VCaP (cell line): ENCODE data around the gene EIF3L.

Experiments used
- H3K27ac ChIP-seq: fragments of 450-650 bp; 2 replicates; pipeline ENCODE4 v1.5.1; 2017
- CTCF ChIP-seq: fragments of 450-650 bp; conservative IDR thresholded peaks from 2 replicates; pipeline ENCODE4 v1.5.1; 2017; ENCODE audit warnings: mild to moderate bottlenecking, moderate library complexity

The EIF3L gene

GRCh38 chr22:37922191-37922590, 73.0 kb downstream of the EIF3L start:
- H3K27ac ChIP-seq: no peak overlapping the region
- no peak for TF ChIP-seq CTCF

DNA sequence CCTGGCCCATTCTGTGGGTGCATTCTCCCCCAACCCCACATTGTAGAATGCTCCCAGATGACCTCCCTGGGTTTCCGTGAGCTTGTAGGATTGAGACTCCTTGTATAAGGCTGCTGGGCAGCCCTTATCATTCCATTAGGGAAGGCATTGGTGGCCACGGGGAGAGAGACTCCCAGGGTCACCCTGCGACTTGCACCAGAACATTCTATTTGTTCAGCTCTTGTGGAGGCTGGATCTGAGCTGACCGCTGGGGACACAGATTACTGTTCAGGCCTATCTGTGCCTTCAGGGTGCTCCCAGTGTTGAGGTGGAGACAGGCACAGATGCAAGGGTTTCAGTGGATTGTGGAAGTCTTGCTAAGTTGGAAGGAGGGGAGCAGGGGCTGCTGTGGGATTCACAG, 74.7 kb downstream of the EIF3L start:
- H3K27ac ChIP-seq: no peak overlapping the region
- TF ChIP-seq CTCF: no peak

DNA sequence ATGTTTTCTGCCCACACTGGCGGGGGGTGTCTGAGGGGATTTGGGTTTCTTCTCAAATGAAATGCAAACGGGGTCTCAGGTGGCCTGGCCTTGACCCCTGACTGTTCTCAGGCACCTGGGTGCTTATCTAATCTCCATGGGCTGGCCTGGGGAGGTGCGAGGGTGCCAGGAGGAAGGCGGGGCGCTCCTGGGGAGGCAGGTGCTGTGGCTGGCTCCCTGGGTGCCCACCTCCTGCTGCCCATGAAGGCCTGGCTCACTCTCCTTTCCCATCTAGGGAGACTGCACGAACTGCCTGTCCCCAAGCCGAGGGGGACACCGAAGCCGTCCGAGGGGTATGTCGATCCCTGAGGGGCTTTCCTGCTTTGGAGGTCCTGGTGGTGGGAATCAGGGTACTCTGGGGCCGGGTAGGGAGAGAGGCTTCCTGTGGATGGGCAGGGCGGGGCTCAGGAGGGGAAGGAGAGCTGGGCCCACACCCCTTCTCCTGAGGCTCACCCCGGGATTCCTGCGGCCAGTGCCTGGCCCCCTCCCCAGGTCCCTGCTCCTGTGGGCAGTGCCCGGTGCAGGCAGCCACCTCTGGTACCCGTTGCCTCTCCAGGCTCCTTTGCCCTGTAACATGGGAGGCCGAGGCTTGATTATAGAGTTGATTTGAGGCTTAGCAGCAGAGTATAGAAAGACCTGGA, 75.3 kb downstream of the EIF3L start:
- TF ChIP-seq CTCF: no peak
- no peak overlapping the region for H3K27ac ChIP-seq

DNA sequence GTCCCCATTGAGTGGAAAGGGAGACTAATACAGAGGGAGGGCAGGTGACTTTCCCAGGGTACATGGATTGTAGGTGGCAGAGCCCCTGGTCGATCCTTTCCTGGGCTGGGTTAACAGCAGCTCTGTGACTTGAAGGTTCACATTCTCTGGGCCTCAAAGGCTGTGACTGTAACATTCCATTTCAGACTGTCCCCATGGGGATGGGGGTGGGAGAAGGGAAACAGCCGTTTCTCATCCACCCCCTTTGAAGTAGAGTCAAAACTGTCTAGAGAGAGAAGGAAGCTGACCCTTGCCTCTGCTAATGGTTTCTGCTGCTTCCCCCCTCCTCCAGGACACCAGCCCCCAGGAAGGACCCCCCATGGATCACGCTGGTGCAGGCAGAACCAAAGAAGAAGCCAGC, 76.1 kb downstream of the EIF3L start:
- no peak for TF ChIP-seq CTCF
- H3K27ac ChIP-seq: no peak overlapping the region

DNA sequence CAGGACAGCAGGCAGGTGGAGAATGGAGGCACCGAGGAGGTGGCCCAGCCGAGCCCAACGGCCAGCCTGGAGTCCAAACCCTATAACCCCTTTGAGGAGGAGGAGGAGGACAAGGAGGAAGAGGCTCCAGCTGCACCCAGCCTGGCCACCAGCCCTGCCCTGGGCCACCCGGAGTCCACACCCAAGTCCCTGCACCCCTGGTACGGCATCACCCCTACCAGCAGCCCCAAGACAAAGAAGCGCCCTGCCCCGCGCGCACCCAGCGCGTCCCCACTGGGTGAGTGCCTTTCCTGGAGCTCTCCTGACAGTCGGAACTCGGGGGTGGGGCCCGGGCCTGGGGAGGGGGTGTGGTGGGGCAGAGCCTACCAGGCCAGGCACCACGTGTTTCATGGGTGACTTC, 76.5 kb downstream of the EIF3L start:
- TF ChIP-seq CTCF: no peak
- H3K27ac ChIP-seq: no peak overlapping the region

GRCh38 chr22:37926358-37926757, 77.1 kb downstream of the EIF3L start:
- no peak for TF ChIP-seq CTCF
- no peak overlapping the region for H3K27ac ChIP-seq

- TF ChIP-seq CTCF: no peak
- no peak overlapping the region for H3K27ac ChIP-seq
Measured at GRCh38 chr22:37926771-37927636, 77.8 kb downstream of the EIF3L start.
